Smooth muscle cell (in vitro differentiated cells): ENCODE data around the gene MBD5. TPM values are rescaled to one million over a fixed set of nuclear protein-coding genes. Genes with fewer than 3 reads are reported as not detected.

ENCODE experiments used
- DNase-seq: peaks from one replicate; lab custom pipeline; 2025; ENCODE audit not compliant: unreplicated experiment; lab: John Stamatoyannopoulos, UW
- H2AFZ ChIP-seq: fragments of 200-600 bp; sonication (generic); 2 replicates; pipeline ENCODE4 v1.6.0; 2016; ENCODE audit warnings: antibody characterized with exemption, low read depth, mild to moderate bottlenecking
- H3F3A ChIP-seq: fragments of 200-600 bp; sonication (generic); 2 replicates; pipeline ENCODE4 v1.6.0; 2017; ENCODE audit warnings: antibody characterized with exemption, low read depth
- H3K27ac ChIP-seq: fragments of 200-600 bp; sonication (generic); 2 replicates; pipeline ENCODE4 v1.5.1; 2016; ENCODE audit warnings: low read depth, mild to moderate bottlenecking
- H3K27me3 ChIP-seq: fragments of 200-600 bp; sonication (generic); 2 replicates; pipeline ENCODE4 v1.6.1; 2016; ENCODE audit warnings: low read depth, mild to moderate bottlenecking
- H3K36me3 ChIP-seq: fragments of 200-600 bp; sonication (generic); 2 replicates; pipeline ENCODE4 v1.5.1; 2016; ENCODE audit warnings: low read depth
- H3K4me1 ChIP-seq: fragments of 200-600 bp; sonication (generic); 2 replicates; pipeline ENCODE4 v1.5.1; 2016; ENCODE audit warnings: low read depth
- H3K4me2 ChIP-seq: fragments of 200-600 bp; sonication (generic); 2 replicates; pipeline ENCODE4 v1.6.0; 2016; ENCODE audit warnings: mild to moderate bottlenecking
- H3K4me3 ChIP-seq: fragments of 200-600 bp; sonication (generic); 2 replicates; pipeline ENCODE4 v1.5.1; 2016; ENCODE audit warnings: mild to moderate bottlenecking
- H3K79me2 ChIP-seq: fragments of 200-600 bp; sonication (generic); 2 replicates; pipeline ENCODE4 v1.6.0; 2016; ENCODE audit warnings: low read depth, mild to moderate bottlenecking
- H3K9ac ChIP-seq: fragments of 200-600 bp; sonication (generic); 2 replicates; pipeline ENCODE4 v1.6.0; 2016; ENCODE audit warnings: low read depth
- H3K9me3 ChIP-seq: fragments of 200-600 bp; sonication (generic); replicated peaks from 2 replicates; pipeline ENCODE4 v1.5.1; 2016; ENCODE audit warnings: low read depth
- H4K20me1 ChIP-seq: fragments of 200-600 bp; sonication (generic); 2 replicates; pipeline ENCODE4 v1.6.0; 2016; ENCODE audit warnings: low read depth
- CTCF ChIP-seq: fragments of 200-600 bp; sonication (generic); IDR thresholded peaks from 2 replicates; pipeline ENCODE4 v1.5.1; 2017; ENCODE audit warnings: borderline replicate concordance, mild to moderate bottlenecking, antibody characterized with exemption; ENCODE audit not compliant: insufficient read depth, poor library complexity, severe bottlenecking
- WGBS: methylation state at CpG from one replicate; pipeline ENCODE4 v1.1.7; 2016; ENCODE audit warnings: low lambda C conversion rate; 5-methylcytosine and 5-hydroxymethylcytosine counted together
- polyA plus RNA-seq: library from polyadenylated mRNA; unstranded; fragments of >200 nt; fragmentation: Nextera tagmentation; extraction: Ambion mirVana; gene quantifications from 2 replicates; pipeline ENCODE4 v1.2.1, GENCODE V29; 2016
- total RNA-seq: library from RNA; depleted of rRNA; stranded (reverse); fragments of >200 nt; gene quantifications from 2 replicates; pipeline ENCODE4 v1.2.3, GENCODE V29; 2014

The MBD5 gene
- total and polyA plus RNA-seq, 2 experiments from 2014 or later, result 25.7 to 31.2 TPM

GRCh38 chr2:148553332-148553887, 532.5 kb downstream of the MBD5 start:
- Histone ChIP-seq H3K36me3 (no peaks in the 10 kb centered on the region), H3F3A (no peaks in the 10 kb centered on the region), H3K27ac (no peak overlapping the region), H3K9ac (no peak overlapping the region), H3K4me1 (no peaks in the 10 kb centered on the region), H2AFZ (no peak overlapping the region), H4K20me1 (no peaks in the 10 kb centered on the region), H3K9me3 (no peaks in the 10 kb centered on the region), H3K4me2 (no peak overlapping the region), H3K79me2 (no peaks in the 10 kb centered on the region), H3K27me3 (no peaks in the 10 kb centered on the region), H3K4me3 (no peak overlapping the region)
- no peak for DNase-seq
- TF ChIP-seq CTCF, result no peak
- 91% methylated on average over 7 of the region's 7 CpGs for WGBS

- Histone ChIP-seq H3F3A (no peaks in the 10 kb centered on the region), H3K4me2 (no peak overlapping the region), H3K27me3 (no peaks in the 10 kb centered on the region), H4K20me1 (no peaks in the 10 kb centered on the region), H3K27ac (no peak overlapping the region), H3K4me1 (no peaks in the 10 kb centered on the region), H3K9ac (no peak overlapping the region), H3K9me3 (no peaks in the 10 kb centered on the region), H3K36me3 (no peaks in the 10 kb centered on the region), H3K4me3 (no peak overlapping the region), H3K79me2 (no peaks in the 10 kb centered on the region), H2AFZ (no peak overlapping the region)
- 29% methylated on average over 6 of the region's 6 CpGs for WGBS
- no peak for DNase-seq
- TF ChIP-seq CTCF, result no peak
Observed at GRCh38 chr2:148554459-148555247, 533.8 kb downstream of the MBD5 start.

DNA sequence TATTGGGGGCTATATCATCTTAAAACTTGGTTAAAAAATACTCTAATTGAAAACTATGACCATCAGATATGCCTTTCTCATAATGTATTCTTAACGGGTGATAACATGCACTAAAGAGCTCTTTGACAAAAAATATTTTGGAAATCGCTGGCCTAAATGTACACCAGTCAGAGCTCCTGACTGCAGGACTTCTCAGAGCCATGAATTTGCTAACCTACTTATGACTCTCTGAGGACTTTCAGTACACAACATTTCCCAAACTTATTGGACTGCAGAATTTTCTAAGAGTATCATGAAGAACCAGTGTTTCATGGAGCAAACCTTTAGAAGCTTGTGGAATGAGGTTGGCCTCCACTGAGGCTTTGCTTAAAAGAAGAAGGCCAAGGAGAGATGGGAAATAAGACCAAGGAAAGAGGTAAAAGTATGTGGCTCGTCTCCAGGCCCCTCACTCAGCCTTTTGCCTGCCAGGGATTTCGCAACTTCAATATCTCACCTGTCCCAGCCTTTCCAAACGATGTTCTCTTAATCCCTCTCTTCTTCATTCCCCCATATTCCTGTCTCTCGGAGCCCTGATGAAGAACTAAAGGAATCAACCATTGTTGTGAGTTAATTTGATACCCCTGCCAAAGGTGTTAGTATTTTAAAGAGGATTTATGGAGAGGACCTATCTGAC, 534.9 kb downstream of the MBD5 start:
- TF ChIP-seq CTCF, result no peak
- Histone ChIP-seq H3F3A (no peaks in the 10 kb centered on the region), H3K27ac (no peak overlapping the region), H3K27me3 (no peaks in the 10 kb centered on the region), H3K9ac (no peak overlapping the region), H4K20me1 (no peaks in the 10 kb centered on the region), H3K9me3 (no peaks in the 10 kb centered on the region), H3K4me1 (no peaks in the 10 kb centered on the region), H3K4me3 (no peak overlapping the region), H3K36me3 (no peaks in the 10 kb centered on the region), H3K79me2 (no peaks in the 10 kb centered on the region), H3K4me2 (no peak overlapping the region), H2AFZ (no peak overlapping the region)
- no peak for DNase-seq
- 89% methylated on average over 6 of the region's 6 CpGs for WGBS
